T-helper 2 cell treated with Interferon-gamma antibody and Interleukin-4, amounts not matched to agents 100 ng/mL and 5 ng/mL, for 36 hours (primary cell): ENCODE results near the gene SPATA19. TPM values are rescaled to one million over a fixed set of nuclear protein-coding genes. Genes with fewer than 3 reads are reported as not detected.

Source experiments
- total RNA-seq: library from RNA; stranded (reverse); gene quantifications from 2 replicates; pipeline ENCODE4 v1.2.3, GENCODE V29; 2022

The SPATA19 gene
- total RNA-seq, 1 donor from 2014 or later: not detected

Other genes starting within 250 kb of the SPATA19 start
- 128 and 134 TPM in 2 replicates for gene IGSF9B, start 111.5 kb upstream of the SPATA19 start, total RNA-seq
- gene JAM3, start 223.6 kb upstream of the SPATA19 start, total RNA-seq: 0.91 and 1.7 TPM in 2 replicates